Prostate gland (tissue), 2 donors: ENCODE results near the gene EIF1. TPM values are rescaled to one million over a fixed set of nuclear protein-coding genes. Genes with fewer than 3 reads are reported as not detected.
A peak's percentile ranks its signal among the peaks of the same experiment; 100 is the strongest.

Source experiments
- DNase-seq: peaks from one replicate; pipeline ENCODE4 v3.0.0-alpha.2; 2019; ENCODE audit warnings: low spot score
- H3K27ac ChIP-seq, 2 donors: fragments of 200-600 bp; sonication (generic); 2 replicates each; pipeline ENCODE4 v1.5.1; 2017 to 2019
- H3K27me3 ChIP-seq: fragments of 200-600 bp; sonication (generic); replicated peaks from 2 replicates; pipeline ENCODE4 v1.5.1; 2019; ENCODE audit not compliant: insufficient read depth
- H3K36me3 ChIP-seq, 2 donors: fragments of 200-600 bp; sonication (generic); 1 replicate in 1 of 2; 2 replicates in 1 of 2; pipeline versions ENCODE4 v1.5.1 to v1.8.1; 2017 to 2019
- H3K4me1 ChIP-seq: fragments of 200-600 bp; sonication (generic); replicated peaks from 2 replicates; pipeline ENCODE4 v1.5.1; 2019
- H3K4me3 ChIP-seq, 2 donors: fragments of 200-600 bp; sonication (generic); 2 replicates each; pipeline ENCODE4 v1.5.1; 2017 to 2019
- H3K9me3 ChIP-seq: fragments of 200-600 bp; sonication (generic); 2 replicates; pipeline ENCODE4 v1.5.1; 2017
- CTCF ChIP-seq, 4 experiments: fragments of 200-600 bp in 2 of 4; fragments of 450-650 bp in 2 of 4; sonication (generic) in 2 of 4; IDR thresholded peaks; 1 replicate in 3 of 4; 2 replicates in 1 of 4; pipeline ENCODE4 v1.5.1; 2016 to 2019; ENCODE audit warnings: antibody characterized with exemption in 4 of 4, mild to moderate bottlenecking in 2 of 4, moderate library complexity in 2 of 4
- POLR2A ChIP-seq: fragments of 450-650 bp; IDR thresholded peaks from one replicate; pipeline ENCODE4 v1.6.1; 2016; ENCODE audit warnings: antibody characterized with exemption, mild to moderate bottlenecking
- POLR2AphosphoS5 ChIP-seq: sonication (generic); formaldehyde crosslinking; IDR thresholded peaks from one replicate; pipeline ENCODE4 v1.6.1; 2017; ENCODE audit warnings: antibody characterized with exemption
- WGBS: methylation state at CpG from one replicate; pipeline ENCODE4 v1.1.5; 2018; 5-methylcytosine and 5-hydroxymethylcytosine counted together
- intact Hi-C: fragments of 100-400 bp; cut with DNase I; formaldehyde crosslinking; loops from one replicate; pipeline ENCODE4 v1.14.2; 2022
- total RNA-seq, 2 donors: library from RNA; depleted of rRNA; stranded (reverse); fragments of >200 nt; gene quantifications; one replicate each; pipeline ENCODE4 v1.1.0, GENCODE V29; 2016

EIF1 gene
- total RNA-seq, 2 donors from 2014 or later, result 136 to 320 TPM

- H3K36me3 ChIP-seq, result no peaks in the 10 kb centered on the region
- no peak for TF ChIP-seq POLR2A
- TF ChIP-seq CTCF (IDR thresholded peaks at IDR 0.05), result no peak
- no peak for TF ChIP-seq POLR2AphosphoS5
- H3K27me3 ChIP-seq, result no peaks in the 10 kb centered on the region
- no peaks in the 10 kb centered on the region for H3K9me3 ChIP-seq
- DNase-seq, result no peak
- peaks cover 8% of the 10 kb centered on the region for H3K4me1 ChIP-seq
- H3K27ac ChIP-seq, result peak overlapping the region; percentile 64 to 76
- intact Hi-C loops, result loop anchor here (5.0 kb wide), 2 partner anchors 323 to 743 kb away; no protein-coding TSS in a partner anchor
- 90% methylated on average over 10 of the region's 10 CpGs for WGBS
- H3K4me3 ChIP-seq, result no peak overlapping the region
Measured at GRCh38 chr17:41649923-41650519, 38.7 kb upstream of the EIF1 start.

GRCh38 chr17:41650794-41651624 is 37.7 kb upstream of the EIF1 start:
- H3K27ac ChIP-seq, result peak overlapping the region; percentile 64 to 76
- H3K4me1 ChIP-seq, result peaks cover 15% of the 10 kb centered on the region
- TF ChIP-seq POLR2A (no peak), CTCF (IDR thresholded peaks at IDR 0.05) (no peak), POLR2AphosphoS5 (no peak)
- peak; percentile 5 for DNase-seq
- no peak overlapping the region for H3K4me3 ChIP-seq
- H3K36me3 ChIP-seq, result no peaks in the 10 kb centered on the region
- H3K27me3 ChIP-seq, result no peaks in the 10 kb centered on the region
- WGBS, result 43% methylated on average over 12 of the region's 15 CpGs
- intact Hi-C loops, result no loop called here
- no peaks in the 10 kb centered on the region for H3K9me3 ChIP-seq

- Histone ChIP-seq H3K27me3 (no peaks in the 10 kb centered on the region), H3K4me1 (peaks cover 16% of the 10 kb centered on the region), H3K36me3 (no peaks in the 10 kb centered on the region), H3K9me3 (no peaks in the 10 kb centered on the region), H3K4me3 (no peak overlapping the region), H3K27ac (peak overlapping the region; percentile 64 to 89)
- peak; percentile 89 for TF ChIP-seq POLR2AphosphoS5
- peak in 1 of 4 experiments; percentile 6 for TF ChIP-seq CTCF (IDR thresholded peaks at IDR 0.05)
- no peak for TF ChIP-seq POLR2A
- intact Hi-C loops, result no loop called here
- 48% methylated on average over 13 of the region's 13 CpGs for WGBS
- peak; percentile 92 for DNase-seq
Measured at GRCh38 chr17:41651625-41652460, 36.8 kb upstream of the EIF1 start.

- H3K27me3 ChIP-seq, result no peaks in the 10 kb centered on the region
- DNase-seq, result peak; percentile 3
- peaks cover 16% of the 10 kb centered on the region for H3K4me1 ChIP-seq
- peak overlapping the region; percentile 64 to 89 for H3K27ac ChIP-seq
- WGBS, result 74% methylated on average over 5 of the region's 5 CpGs
- no peak overlapping the region for H3K4me3 ChIP-seq
- H3K9me3 ChIP-seq, result no peaks in the 10 kb centered on the region
- no peak for TF ChIP-seq POLR2AphosphoS5
- intact Hi-C loops, result no loop called here
- H3K36me3 ChIP-seq, result no peaks in the 10 kb centered on the region
Measured at GRCh38 chr17:41652461-41652970, 36.2 kb upstream of the EIF1 start.

- H3K27ac ChIP-seq, result peak overlapping the region; percentile 64 to 89
- H3K4me3 ChIP-seq, result no peak overlapping the region
- no peak for DNase-seq
- H3K36me3 ChIP-seq, result no peaks in the 10 kb centered on the region
- H3K4me1 ChIP-seq, result peaks cover 13% of the 10 kb centered on the region
- H3K27me3 ChIP-seq, result no peaks in the 10 kb centered on the region
- 90% methylated on average over 5 of the region's 5 CpGs for WGBS
- no peak for TF ChIP-seq POLR2AphosphoS5
- no peak for TF ChIP-seq CTCF (IDR thresholded peaks at IDR 0.05)
- TF ChIP-seq POLR2A, result no peak
- no peaks in the 10 kb centered on the region for H3K9me3 ChIP-seq
- intact Hi-C loops, result no loop called here
Measured at GRCh38 chr17:41653421-41653820, 35.3 kb upstream of the EIF1 start.
